Occipital lobe (tissue), 2 donors: Measurements from ENCODE around the gene TTC12. TPM values are rescaled to one million over a fixed set of nuclear protein-coding genes. Genes with fewer than 3 reads are reported as not detected.

ENCODE experiments used
- DNase-seq: peaks from one replicate; lab custom pipeline; 2025; lab: John Stamatoyannopoulos, UW
- total RNA-seq: library from RNA; depleted of rRNA; stranded (reverse); fragments of >200 nt; gene quantifications from one replicate; pipeline ENCODE4 v1.2.3, GENCODE V29; 2014

Gene TTC12
- total RNA-seq, 1 donor from 2014 or later: 1.4 TPM

GRCh38 chr11:113322158-113322557 lies 7.8 kb downstream of the TTC12 start:
- no peak for DNase-seq

GRCh38 chr11:113324250-113324649 lies 9.9 kb downstream of the TTC12 start:
- DNase-seq: no peak

GRCh38 chr11:113329725-113330124 lies 15.3 kb downstream of the TTC12 start:
- DNase-seq: no peak

- no peak for DNase-seq
Observed at GRCh38 chr11:113331441-113331840, 17.1 kb downstream of the TTC12 start.

GRCh38 chr11:113332023-113332422 lies 17.6 kb downstream of the TTC12 start:
- no peak for DNase-seq

- no peak for DNase-seq
Observed at GRCh38 chr11:113332638-113333329, 18.4 kb downstream of the TTC12 start.

GRCh38 chr11:113334183-113334582 lies 19.8 kb downstream of the TTC12 start:
- DNase-seq: no peak

- DNase-seq: no peak
Observed at GRCh38 chr11:113338730-113339129, 24.3 kb downstream of the TTC12 start.

GRCh38 chr11:113339929-113340589 lies 25.7 kb downstream of the TTC12 start:
- no peak for DNase-seq

GRCh38 chr11:113341388-113342165 lies 27.2 kb downstream of the TTC12 start:
- no peak for DNase-seq

GRCh38 chr11:113345978-113346377 lies 31.6 kb downstream of the TTC12 start:
- no peak for DNase-seq

- DNase-seq: no peak
Observed at GRCh38 chr11:113349528-113349927, 35.1 kb downstream of the TTC12 start.

GRCh38 chr11:113350336-113351067 lies 36.1 kb downstream of the TTC12 start:
- DNase-seq: no peak

- no peak for DNase-seq
Observed at GRCh38 chr11:113351068-113351450, 36.7 kb downstream of the TTC12 start.

- DNase-seq: no peak
Observed at GRCh38 chr11:113351480-113351879, 37.1 kb downstream of the TTC12 start.

GRCh38 chr11:113356203-113356602 lies 41.8 kb downstream of the TTC12 start:
- DNase-seq: no peak

- DNase-seq: no peak
Observed at GRCh38 chr11:113363406-113363805, 49.0 kb downstream of the TTC12 start.

GRCh38 chr11:113363996-113364641 lies 49.7 kb downstream of the TTC12 start:
- no peak for DNase-seq

GRCh38 chr11:113365895-113366294 lies 51.5 kb downstream of the TTC12 start:
- DNase-seq: no peak

- no peak for DNase-seq
Observed at GRCh38 chr11:113369411-113369810, 55.0 kb downstream of the TTC12 start.

- DNase-seq: no peak
Observed at GRCh38 chr11:113370634-113371033, 56.3 kb downstream of the TTC12 start.
